NT2/D1 (cell line): ENCODE measurements around the gene RHBDD1.

Experiments
- SUZ12 ChIP-seq: IDR thresholded peaks from 2 replicates; pipeline ENCODE4 v1.6.1; 2011; ENCODE audit not compliant: insufficient read length, insufficient read depth; ENCODE audit errors: extremely low read depth
- YY1 ChIP-seq: IDR thresholded peaks from 2 replicates; pipeline ENCODE4 v1.6.1; 2011; ENCODE audit not compliant: insufficient read length, insufficient read depth

DNA sequence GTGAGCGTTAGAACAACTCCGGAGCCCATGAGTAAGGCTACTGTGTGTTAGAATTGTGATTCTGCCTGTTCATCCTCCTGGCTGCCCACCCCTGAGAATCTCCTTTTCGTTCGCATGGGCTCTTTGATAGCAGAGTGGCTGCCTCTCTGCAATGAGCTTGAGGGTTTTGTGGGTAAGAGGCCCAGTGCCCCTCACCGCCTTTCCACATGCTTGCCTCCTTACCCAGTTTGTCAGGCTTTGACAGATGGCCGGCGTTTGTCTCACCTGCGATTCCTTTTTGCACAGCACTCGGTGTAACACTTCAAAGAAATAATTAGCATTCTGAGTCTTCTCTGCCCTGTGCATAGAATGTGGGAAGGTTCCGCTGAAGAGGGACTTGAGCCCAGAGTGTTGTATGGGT lies 138.0 kb downstream of the RHBDD1 start:
- no peak for TF ChIP-seq SUZ12
- TF ChIP-seq YY1, result no peak
